Smooth muscle cell (in vitro differentiated cells): ENCODE measurements around the gene SLC44A5. TPM values are rescaled to one million over a fixed set of nuclear protein-coding genes. Genes with fewer than 3 reads are reported as not detected.

Experiments used
- DNase-seq: peaks from one replicate; lab custom pipeline; 2025; ENCODE audit not compliant: unreplicated experiment; lab: John Stamatoyannopoulos, UW
- H2AFZ ChIP-seq: fragments of 200-600 bp; sonication (generic); 2 replicates; pipeline ENCODE4 v1.6.0; 2016; ENCODE audit warnings: antibody characterized with exemption, low read depth, mild to moderate bottlenecking
- H3F3A ChIP-seq: fragments of 200-600 bp; sonication (generic); 2 replicates; pipeline ENCODE4 v1.6.0; 2017; ENCODE audit warnings: antibody characterized with exemption, low read depth
- H3K27ac ChIP-seq: fragments of 200-600 bp; sonication (generic); 2 replicates; pipeline ENCODE4 v1.5.1; 2016; ENCODE audit warnings: low read depth, mild to moderate bottlenecking
- H3K27me3 ChIP-seq: fragments of 200-600 bp; sonication (generic); 2 replicates; pipeline ENCODE4 v1.6.1; 2016; ENCODE audit warnings: low read depth, mild to moderate bottlenecking
- H3K36me3 ChIP-seq: fragments of 200-600 bp; sonication (generic); 2 replicates; pipeline ENCODE4 v1.5.1; 2016; ENCODE audit warnings: low read depth
- H3K4me1 ChIP-seq: fragments of 200-600 bp; sonication (generic); 2 replicates; pipeline ENCODE4 v1.5.1; 2016; ENCODE audit warnings: low read depth
- H3K4me2 ChIP-seq: fragments of 200-600 bp; sonication (generic); 2 replicates; pipeline ENCODE4 v1.6.0; 2016; ENCODE audit warnings: mild to moderate bottlenecking
- H3K4me3 ChIP-seq: fragments of 200-600 bp; sonication (generic); 2 replicates; pipeline ENCODE4 v1.5.1; 2016; ENCODE audit warnings: mild to moderate bottlenecking
- H3K79me2 ChIP-seq: fragments of 200-600 bp; sonication (generic); 2 replicates; pipeline ENCODE4 v1.6.0; 2016; ENCODE audit warnings: low read depth, mild to moderate bottlenecking
- H3K9ac ChIP-seq: fragments of 200-600 bp; sonication (generic); 2 replicates; pipeline ENCODE4 v1.6.0; 2016; ENCODE audit warnings: low read depth
- H3K9me3 ChIP-seq: fragments of 200-600 bp; sonication (generic); replicated peaks from 2 replicates; pipeline ENCODE4 v1.5.1; 2016; ENCODE audit warnings: low read depth
- H4K20me1 ChIP-seq: fragments of 200-600 bp; sonication (generic); 2 replicates; pipeline ENCODE4 v1.6.0; 2016; ENCODE audit warnings: low read depth
- CTCF ChIP-seq: fragments of 200-600 bp; sonication (generic); IDR thresholded peaks from 2 replicates; pipeline ENCODE4 v1.5.1; 2017; ENCODE audit warnings: borderline replicate concordance, mild to moderate bottlenecking, antibody characterized with exemption; ENCODE audit not compliant: insufficient read depth, poor library complexity, severe bottlenecking
- WGBS: methylation state at CpG from one replicate; pipeline ENCODE4 v1.1.7; 2016; ENCODE audit warnings: low lambda C conversion rate; 5-methylcytosine and 5-hydroxymethylcytosine counted together
- polyA plus RNA-seq: library from polyadenylated mRNA; unstranded; fragments of >200 nt; fragmentation: Nextera tagmentation; extraction: Ambion mirVana; gene quantifications from 2 replicates; pipeline ENCODE4 v1.2.1, GENCODE V29; 2016
- total RNA-seq: library from RNA; depleted of rRNA; stranded (reverse); fragments of >200 nt; gene quantifications from 2 replicates; pipeline ENCODE4 v1.2.3, GENCODE V29; 2014

Gene SLC44A5
- total and polyA plus RNA-seq, 2 experiments from 2014 or later = 0.89 to 4.4 TPM

- Histone ChIP-seq H3K27ac (no peak overlapping the region), H3K9ac (no peak overlapping the region), H3K79me2 (no peaks in the 10 kb centered on the region), H3F3A (no peaks in the 10 kb centered on the region), H4K20me1 (peaks cover 5% of the 10 kb centered on the region), H2AFZ (no peak overlapping the region), H3K27me3 (peaks cover 59% of the 10 kb centered on the region), H3K36me3 (no peaks in the 10 kb centered on the region), H3K4me2 (no peak overlapping the region), H3K9me3 (no peaks in the 10 kb centered on the region), H3K4me1 (peaks cover 9% of the 10 kb centered on the region), H3K4me3 (no peak overlapping the region)
- WGBS = 84% methylated on average over 5 of the region's 5 CpGs
- TF ChIP-seq CTCF = no peak
- no peak for DNase-seq
These were observed 3.0 kb upstream of the SLC44A5 start for GRCh38 chr1:75613916-75614315.

- Histone ChIP-seq H3K27me3 (peaks cover 52% of the 10 kb centered on the region), H3K9me3 (no peaks in the 10 kb centered on the region), H3K79me2 (no peaks in the 10 kb centered on the region), H3F3A (no peaks in the 10 kb centered on the region), H3K27ac (no peak overlapping the region), H4K20me1 (peaks cover 5% of the 10 kb centered on the region), H3K4me1 (peaks cover 9% of the 10 kb centered on the region), H3K4me2 (no peak overlapping the region), H2AFZ (no peak overlapping the region), H3K9ac (no peak overlapping the region), H3K4me3 (no peak overlapping the region), H3K36me3 (no peaks in the 10 kb centered on the region)
- WGBS = 91% methylated on average over 3 of the region's 3 CpGs
- TF ChIP-seq CTCF = no peak
- no peak for DNase-seq
These were observed 2.1 kb upstream of the SLC44A5 start for GRCh38 chr1:75612976-75613375.

- H3K9me3 ChIP-seq = no peaks in the 10 kb centered on the region
- H3K4me3 ChIP-seq = no peak overlapping the region
- 47% methylated on average over 2 of the region's 2 CpGs for WGBS
- H3K36me3 ChIP-seq = no peaks in the 10 kb centered on the region
- no peaks in the 10 kb centered on the region for H4K20me1 ChIP-seq
- H3K4me2 ChIP-seq = no peak overlapping the region
- no peaks in the 10 kb centered on the region for H3K79me2 ChIP-seq
- no peaks in the 10 kb centered on the region for H3K27me3 ChIP-seq
- DNase-seq = no peak
- no peak overlapping the region for H3K27ac ChIP-seq
- H3K9ac ChIP-seq = no peak overlapping the region
- H3K4me1 ChIP-seq = no peaks in the 10 kb centered on the region
- H2AFZ ChIP-seq = no peak overlapping the region
- no peaks in the 10 kb centered on the region for H3F3A ChIP-seq
- TF ChIP-seq CTCF = no peak
These were observed 8.4 kb downstream of the SLC44A5 start for GRCh38 chr1:75602486-75602885.

- Histone ChIP-seq H3K9me3 (no peaks in the 10 kb centered on the region), H3K27me3 (no peaks in the 10 kb centered on the region)
- WGBS = 91% methylated on average over 1 of the region's 1 CpG
These were observed 10.1 kb downstream of the SLC44A5 start for GRCh38 chr1:75600781-75601180.

More at GRCh38 chr1:75600781-75601180, 10.1 kb downstream of the SLC44A5 start:
- TF ChIP-seq CTCF = no peak
- Histone ChIP-seq H3K36me3 (no peaks in the 10 kb centered on the region), H3F3A (no peaks in the 10 kb centered on the region), H3K4me1 (no peaks in the 10 kb centered on the region), H3K27ac (no peak overlapping the region), H4K20me1 (no peaks in the 10 kb centered on the region), H3K4me2 (no peak overlapping the region), H3K4me3 (no peak overlapping the region), H3K79me2 (no peaks in the 10 kb centered on the region), H3K9ac (no peak overlapping the region), H2AFZ (no peak overlapping the region)
- no peak for DNase-seq
